IMR-90 (cell line): Measurements from ENCODE around the gene KIFC3. TPM values are rescaled to one million over a fixed set of nuclear protein-coding genes. Genes with fewer than 3 reads are reported as not detected.
A peak's percentile ranks its signal among the peaks of the same experiment; 100 is the strongest.

Experiments used
- ATAC-seq: fragments of 200-7000 bp; cut with Tn5 transposase; 2 replicates; pipeline ENCODE4 v1.9.1; 2020; ENCODE audit warnings: low read depth, mild to moderate bottlenecking, moderate library complexity
- BruUV-seq: library from RNA; stranded (reverse); fragments of 400-500 nt; replicated peaks from 2 replicates; lab custom pipeline; 2021; lab: Mats Ljungman, UMichigan
- CTCF ChIA-PET: fragments of 300-600 bp; formaldehyde crosslinking; extraction: SDS; loops from one replicate; lab custom pipeline; 2021; ENCODE audit warnings: antibody characterized with exemption; lab: Yijun Ruan, JAX
- POLR2A ChIA-PET: fragments of 300-600 bp; sonication (Branson Sonifier 250); formaldehyde crosslinking; loops from one replicate; lab custom pipeline; 2022; ENCODE audit warnings: antibody characterized with exemption; ENCODE audit not compliant: unreplicated experiment; lab: Charles Lee
- DNase-seq: peaks from one replicate; pipeline ENCODE4 v3.0.0; 2013
- H2AFZ ChIP-seq: replicated peaks from 2 replicates; pipeline ENCODE3; 2013; ENCODE audit warnings: low read length, mild to moderate bottlenecking; ENCODE audit not compliant: poor library complexity
- H2AK5ac ChIP-seq: 2 replicates; pipeline ENCODE4 v1.6.1; 2013; ENCODE audit warnings: low read depth, low read length, inconsistent platforms
- H2AK9ac ChIP-seq: replicated peaks from 2 replicates; pipeline ENCODE3; 2013; ENCODE audit warnings: mild to moderate bottlenecking, low read depth, low read length, moderate library complexity; ENCODE audit not compliant: poor library complexity
- H2BK120ac ChIP-seq: 2 replicates; pipeline ENCODE4 v1.6.1; 2013; ENCODE audit warnings: low read depth, low read length, inconsistent platforms
- H2BK15ac ChIP-seq: 3 replicates; pipeline ENCODE4 v1.6.1; 2013; ENCODE audit warnings: low read depth, low read length, inconsistent platforms
- H2BK20ac ChIP-seq: 2 replicates; pipeline ENCODE4 v1.6.1; 2013; ENCODE audit warnings: low read depth, mild to moderate bottlenecking, inconsistent platforms, low read length, moderate library complexity
- H2BK5ac ChIP-seq: 2 replicates; pipeline ENCODE4 v1.6.1; 2013; ENCODE audit warnings: mild to moderate bottlenecking, low read depth, low read length, inconsistent platforms; ENCODE audit not compliant: poor library complexity, severe bottlenecking
- H3K14ac ChIP-seq: replicated peaks from 2 replicates; pipeline ENCODE4 v1.6.1; 2013; ENCODE audit warnings: low read depth, low read length, inconsistent platforms
- H3K18ac ChIP-seq: 2 replicates; pipeline ENCODE4 v1.6.1; 2013; ENCODE audit warnings: low read depth, low read length, control low read depth
- H3K23ac ChIP-seq: 2 replicates; pipeline ENCODE4 v1.6.1; 2013; ENCODE audit warnings: low read depth, low read length, inconsistent platforms
- H3K27ac ChIP-seq: 2 replicates; pipeline ENCODE4 v1.5.1; 2013; ENCODE audit warnings: mild to moderate bottlenecking, control low read depth, low read length; ENCODE audit not compliant: insufficient read depth
- H3K27me3 ChIP-seq: 2 replicates; pipeline ENCODE4 v1.6.1; 2013; ENCODE audit warnings: low read length; ENCODE audit not compliant: control insufficient read depth, insufficient read depth
- H3K36me3 ChIP-seq: 2 replicates; pipeline ENCODE4 v1.6.1; 2013; ENCODE audit warnings: low read length, mixed read lengths; ENCODE audit not compliant: control insufficient read depth, insufficient read depth
- H3K4ac ChIP-seq: 2 replicates; pipeline ENCODE4 v1.6.1; 2013; ENCODE audit warnings: low read depth, low read length, inconsistent platforms
- H3K4me1 ChIP-seq: 2 replicates; pipeline ENCODE4 v1.6.1; 2013; ENCODE audit warnings: low read length, mixed read lengths; ENCODE audit not compliant: control insufficient read depth, insufficient read depth
- H3K4me2 ChIP-seq: 2 replicates; pipeline ENCODE4 v1.6.1; 2013; ENCODE audit warnings: low read depth, mild to moderate bottlenecking, control low read depth, low read length, moderate library complexity
- H3K4me3 ChIP-seq: 2 replicates; pipeline ENCODE4 v1.5.1; 2013; ENCODE audit warnings: low read depth, mild to moderate bottlenecking, control low read depth, low read length, moderate library complexity; ENCODE audit not compliant: insufficient read depth
- H3K56ac ChIP-seq: 2 replicates; pipeline ENCODE4 v1.6.1; 2013; ENCODE audit warnings: low read length, inconsistent platforms; ENCODE audit not compliant: insufficient read depth; ENCODE audit errors: extremely low read depth
- H3K79me1 ChIP-seq, 2 experiments: 2 replicates each; pipeline ENCODE4 v1.6.1; 2013; ENCODE audit warnings: low read length in 2 of 2, inconsistent platforms in 1 of 2, low read depth in 1 of 2
- H3K9ac ChIP-seq: 2 replicates; pipeline ENCODE4 v1.6.1; 2013; ENCODE audit warnings: low read depth, low read length, control low read depth
- H3K9me1 ChIP-seq: 2 replicates; pipeline ENCODE4 v1.6.1; 2013; ENCODE audit warnings: low read length, inconsistent platforms; ENCODE audit not compliant: insufficient read depth
- H3K9me3 ChIP-seq: 2 replicates; pipeline ENCODE4 v1.6.1; 2013; ENCODE audit warnings: low read length; ENCODE audit not compliant: control insufficient read depth, insufficient read depth
- H4K20me1 ChIP-seq: 2 replicates; pipeline ENCODE4 v1.6.1; 2013; ENCODE audit warnings: low read length, inconsistent platforms; ENCODE audit not compliant: insufficient read depth
- H4K5ac ChIP-seq: 2 replicates; pipeline ENCODE4 v1.6.1; 2013; ENCODE audit warnings: mild to moderate bottlenecking, low read depth, low read length, control low read depth
- H4K8ac ChIP-seq, 2 experiments: 2 replicates each; pipeline ENCODE4 v1.6.1; 2013; ENCODE audit warnings: low read depth in 2 of 2, low read length in 2 of 2, control low read depth in 1 of 2, inconsistent platforms in 1 of 2
- H4K91ac ChIP-seq: 2 replicates; pipeline ENCODE4 v1.6.1; 2013; ENCODE audit warnings: low read depth, low read length, inconsistent platforms; ENCODE audit not compliant: insufficient read depth
- BHLHE40 ChIP-seq: fragments of 150-350 bp; IDR thresholded peaks from 2 replicates; pipeline ENCODE4 v1.6.1; 2016; ENCODE audit warnings: mild to moderate bottlenecking, low read depth, low read length
- CEBPB ChIP-seq: IDR thresholded peaks from 2 replicates; pipeline ENCODE4 v1.6.1; 2012; ENCODE audit warnings: low read depth, low read length, improper control_type of control experiment
- CHD1 ChIP-seq: IDR thresholded peaks from 2 replicates; pipeline ENCODE4 v1.6.1; 2012; ENCODE audit warnings: low read depth, low read length, improper control_type of control experiment
- CTCF ChIP-seq: conservative IDR thresholded peaks from 2 replicates; pipeline ENCODE4 v1.5.1; 2012; ENCODE audit warnings: mild to moderate bottlenecking, low read depth, low read length, improper control_type of control experiment
- ELK1 ChIP-seq: fragments of 150-350 bp; IDR thresholded peaks from 2 replicates; pipeline ENCODE4 v1.6.1; 2016; ENCODE audit warnings: low read depth, mild to moderate bottlenecking, low read length, moderate library complexity, borderline replicate concordance
- FOS ChIP-seq: fragments of 150-350 bp; IDR thresholded peaks from 2 replicates; pipeline ENCODE4 v1.6.1; 2016; ENCODE audit warnings: low read depth, low read length
- MAFK ChIP-seq: IDR thresholded peaks from 2 replicates; pipeline ENCODE4 v1.6.1; 2012; ENCODE audit warnings: low read depth, low read length, improper control_type of control experiment
- MAZ ChIP-seq: IDR thresholded peaks from 2 replicates; pipeline ENCODE4 v1.6.1; 2012; ENCODE audit warnings: low read depth, mild to moderate bottlenecking, low read length, improper control_type of control experiment, moderate library complexity, borderline replicate concordance
- NFE2L2 ChIP-seq: fragments of 150-350 bp; IDR thresholded peaks from 2 replicates; pipeline ENCODE4 v1.6.1; 2016; ENCODE audit warnings: low read depth, mild to moderate bottlenecking, low read length
- POLR2A ChIP-seq: IDR thresholded peaks from 2 replicates; pipeline ENCODE4 v1.6.1; 2012; ENCODE audit warnings: mild to moderate bottlenecking, low read depth, low read length
- RAD21 ChIP-seq: IDR thresholded peaks from 2 replicates; pipeline ENCODE4 v1.6.1; 2012; ENCODE audit warnings: low read length, improper control_type of control experiment
- RCOR1 ChIP-seq: IDR thresholded peaks from 2 replicates; pipeline ENCODE4 v1.6.1; 2012; ENCODE audit warnings: mild to moderate bottlenecking, low read length, improper control_type of control experiment; ENCODE audit not compliant: insufficient replicate concordance
- RFX5 ChIP-seq: IDR thresholded peaks from 2 replicates; pipeline ENCODE4 v1.8.0; 2012; ENCODE audit warnings: low read depth, mild to moderate bottlenecking, low read length, moderate library complexity
- SMC3 ChIP-seq: fragments of 150-350 bp; IDR thresholded peaks from 2 replicates; pipeline ENCODE4 v1.6.1; 2016; ENCODE audit warnings: low read depth, mild to moderate bottlenecking, antibody characterized with exemption, low read length, moderate library complexity
- USF2 ChIP-seq: fragments of 150-350 bp; IDR thresholded peaks from 2 replicates; pipeline ENCODE4 v1.6.1; 2017; ENCODE audit warnings: mild to moderate bottlenecking, antibody characterized with exemption, low read length, low read depth
- WGBS, 2 experiments: methylation state at CpG; one replicate each; pipeline versions ENCODE4 v1.1.5 to v1.1.7; 2013; ENCODE audit warnings: missing lambda C conversion rate in 2 of 2; ENCODE audit not compliant: insufficient read length in 1 of 2; ENCODE audit errors: extremely low coverage in 2 of 2; 5-methylcytosine and 5-hydroxymethylcytosine counted together
- dilution Hi-C: fragments of 300-500 bp; cut with HindIII; formaldehyde crosslinking; loops from one replicate; pipeline ENCODE4 v1.14.3; 2018; ENCODE audit warnings: low sequenced_read_pairs; ENCODE audit not compliant: unreplicated experiment
- in situ Hi-C: fragments of 300-500 bp; cut with MboI; formaldehyde crosslinking; loops from 3 replicates; pipeline ENCODE4 v1.14.3; 2019; ENCODE audit warnings: low sequenced_read_pairs, inconsistent platforms, mixed read lengths
- intact Hi-C: fragments of 100-400 bp; cut with micrococcal nuclease; formaldehyde crosslinking; loops from 2 replicates; pipeline ENCODE4 v1.10.0; 2022
- polyA plus RNA-seq, 3 experiments: library from polyadenylated mRNA; depleted of rRNA; stranded (reverse); fragments of >200 nt; gene quantifications; 2 replicates each; pipeline ENCODE4 v1.2.3, GENCODE V29; 2012; ENCODE audit warnings: low replicate concordance in 1 of 3
- total RNA-seq: library from RNA; depleted of rRNA; stranded (reverse); fragments of >200 nt; gene quantifications from 2 replicates; pipeline ENCODE4 v1.2.3, GENCODE V29; 2012

The KIFC3 gene
- total and polyA plus RNA-seq, 2 of the 4 experiments (the other 2 are of a cell fraction) = 48.6 to 62.5 TPM

GRCh38 chr16:57807968-57808528 is 5.8 kb upstream of the KIFC3 start:
- CTCF ChIA-PET = interaction anchor here (0.7 to 1.6 kb wide), 3 partner anchors 52 to 99 kb away, joined by 3 to 6 read pairs (median 3); no protein-coding TSS in a partner anchor
- H3K4me3 ChIP-seq = no peak overlapping the region; the same call in 1 of the 2 replicates
- TF ChIP-seq BHLHE40 = peak; percentile 76
- TF ChIP-seq ELK1 = no peak
- no peak for TF ChIP-seq POLR2A
- no peak for TF ChIP-seq RAD21
- no peak for TF ChIP-seq CHD1
- TF ChIP-seq SMC3 = no peak
- TF ChIP-seq MAZ = no peak
- TF ChIP-seq MAFK = no peak
- 0 out of 2 replicates have a peak, but pooled peaks have one; percentile 33 for TF ChIP-seq FOS
- TF ChIP-seq RCOR1 = peak; percentile 21
- TF ChIP-seq NFE2L2 = no peak
- TF ChIP-seq RFX5 = no peak
- TF ChIP-seq CEBPB = peak; percentile 90
- no peak for TF ChIP-seq USF2
- TF ChIP-seq CTCF = no peak

More at GRCh38 chr16:57807968-57808528, 5.8 kb upstream of the KIFC3 start:
- DNase-seq (peak; percentile 91), ATAC-seq (peak; percentile 90)
- Histone ChIP-seq H2BK5ac (no peak overlapping the region), H3K79me1 (no peaks in the 10 kb centered on the region), H3K14ac (no peak overlapping the region), H2BK15ac (peak overlapping the region; percentile 93; the same call in 1 of the 3 replicates), H2AFZ (no peak overlapping the region), H3K18ac (no peak overlapping the region), H4K20me1 (no peaks in the 10 kb centered on the region), H2BK20ac (peak overlapping the region; percentile 43; the same call in 1 of the 2 replicates), H3K9me3 (no peaks in the 10 kb centered on the region), H2BK120ac (peak overlapping the region; percentile 90; the same call in 1 of the 2 replicates), H3K4me1 (peaks cover 21% of the 10 kb centered on the region), H2AK9ac (no peak overlapping the region), H3K36me3 (no peaks in the 10 kb centered on the region), H3K23ac (no peak overlapping the region), H3K4me2 (peak overlapping the region; percentile 62; the same call in 1 of the 2 replicates), H4K91ac (no peak overlapping the region), H3K27ac (peak overlapping the region; percentile 61; the same call in 1 of the 2 replicates), H3K9ac (peak overlapping the region; percentile 58; the same call in 1 of the 2 replicates), H3K4ac (peak overlapping the region; percentile 88; the same call in 1 of the 2 replicates), H4K5ac (no peak overlapping the region), H3K27me3 (no peaks in the 10 kb centered on the region), H4K8ac (peak overlapping the region; percentile 82 to 94; a peak in 2 of 4 replicates), H3K56ac (peak overlapping the region; percentile 45; the same call in 1 of the 2 replicates), H3K9me1 (peaks cover 20% of the 10 kb centered on the region), H2AK5ac (no peak overlapping the region)
- 3% methylated on average over 8 of the region's 16 CpGs; no CpG with 5 or more reads in 1 of the 2 experiments for WGBS, 2 experiments
- dilution Hi-C loops = no loop called here
- BruUV-seq = no TSS peak
- intact Hi-C loops = no loop called here
- in situ Hi-C loops = no loop called here
- POLR2A ChIA-PET = no interaction called here
